Parathyroid adenoma (tissue), 2 donors: ENCODE measurements around the gene PDE4D.

Experiments used
- H2AFZ ChIP-seq: fragments of 300-600 bp; sonication (generic); one replicate; pipeline ENCODE4 v1.7.0; 2017; ENCODE audit warnings: antibody characterized with exemption, mild to moderate bottlenecking
- H3K27ac ChIP-seq: fragments of 300-600 bp; sonication (generic); one replicate; pipeline ENCODE4 v1.7.0; 2017
- H3K27me3 ChIP-seq: fragments of 300-600 bp; sonication (generic); one replicate; pipeline ENCODE4 v1.7.0; 2017; ENCODE audit warnings: low read length; ENCODE audit not compliant: control insufficient read depth, insufficient read depth
- H3K36me3 ChIP-seq: fragments of 300-600 bp; sonication (generic); one replicate; pipeline ENCODE4 v1.7.0; 2017; ENCODE audit warnings: low read length; ENCODE audit not compliant: control insufficient read depth, insufficient read depth
- H3K4me1 ChIP-seq: fragments of 300-600 bp; sonication (generic); one replicate; pipeline ENCODE4 v1.7.0; 2017; ENCODE audit warnings: control low read depth
- H3K4me2 ChIP-seq: fragments of 300-600 bp; sonication (generic); one replicate; pipeline ENCODE4 v1.7.0; 2017; ENCODE audit warnings: low read length
- H3K4me3 ChIP-seq: fragments of 300-600 bp; sonication (generic); one replicate; pipeline ENCODE4 v1.7.0; 2017; ENCODE audit warnings: low read depth, low read length
- H3K79me2 ChIP-seq: fragments of 300-600 bp; sonication (generic); one replicate; pipeline ENCODE4 v1.7.0; 2017; ENCODE audit warnings: control low read depth
- H3K9ac ChIP-seq: fragments of 300-600 bp; sonication (generic); one replicate; pipeline ENCODE4 v1.7.0; 2017; ENCODE audit warnings: mild to moderate bottlenecking
- H3K9me3 ChIP-seq: fragments of 300-600 bp; sonication (generic); one replicate; pipeline ENCODE4 v1.7.0; 2017; ENCODE audit warnings: low read length; ENCODE audit not compliant: control insufficient read depth
- CTCF ChIP-seq: fragments of 300-600 bp; sonication (generic); IDR thresholded peaks from one replicate; pipeline ENCODE4 v1.7.0; 2017; ENCODE audit warnings: antibody characterized with exemption, mild to moderate bottlenecking
- donor health status: primary hyperparathyroidism.

PDE4D gene

GRCh38 chr5:59628062-59628828 lies 265.3 kb downstream of the PDE4D start:
- no peaks in the 10 kb centered on the region for H3K27me3 ChIP-seq

GRCh38 chr5:59624898-59625297 lies 268.6 kb downstream of the PDE4D start:
- no peak overlapping the region for H3K27ac ChIP-seq
- no peak for TF ChIP-seq CTCF
- no peaks in the 10 kb centered on the region for H3K36me3 ChIP-seq
- H3K4me1 ChIP-seq = no peaks in the 10 kb centered on the region
- H3K4me3 ChIP-seq = no peak overlapping the region
- no peak overlapping the region for H3K9ac ChIP-seq
- H3K4me2 ChIP-seq = no peak overlapping the region
- H2AFZ ChIP-seq = no peak overlapping the region
- no peaks in the 10 kb centered on the region for H3K27me3 ChIP-seq
- no peaks in the 10 kb centered on the region for H3K79me2 ChIP-seq
- no peaks in the 10 kb centered on the region for H3K9me3 ChIP-seq

More at GRCh38 chr5:59628062-59628828, 265.3 kb downstream of the PDE4D start:
- no peak overlapping the region for H3K27ac ChIP-seq
- no peak overlapping the region for H3K4me2 ChIP-seq
- TF ChIP-seq CTCF = no peak
- no peaks in the 10 kb centered on the region for H3K79me2 ChIP-seq
- no peaks in the 10 kb centered on the region for H3K9me3 ChIP-seq
- no peak overlapping the region for H2AFZ ChIP-seq
- H3K4me1 ChIP-seq = no peaks in the 10 kb centered on the region
- H3K4me3 ChIP-seq = no peak overlapping the region
- H3K36me3 ChIP-seq = no peaks in the 10 kb centered on the region
- H3K9ac ChIP-seq = no peak overlapping the region

GRCh38 chr5:59622848-59623247 lies 270.7 kb downstream of the PDE4D start:
- Histone ChIP-seq H3K27me3 (no peaks in the 10 kb centered on the region), H3K4me1 (no peaks in the 10 kb centered on the region), H3K4me2 (no peak overlapping the region), H3K27ac (no peak overlapping the region), H3K36me3 (no peaks in the 10 kb centered on the region), H3K79me2 (no peaks in the 10 kb centered on the region), H2AFZ (no peak overlapping the region), H3K4me3 (no peak overlapping the region), H3K9me3 (no peaks in the 10 kb centered on the region), H3K9ac (no peak overlapping the region)
- TF ChIP-seq CTCF = no peak

GRCh38 chr5:59621477-59621876 lies 272.0 kb downstream of the PDE4D start:
- no peaks in the 10 kb centered on the region for H3K79me2 ChIP-seq
- H3K4me3 ChIP-seq = no peak overlapping the region
- H3K4me2 ChIP-seq = no peak overlapping the region
- no peaks in the 10 kb centered on the region for H3K36me3 ChIP-seq
- no peak overlapping the region for H3K9ac ChIP-seq
- H2AFZ ChIP-seq = no peak overlapping the region
- no peak for TF ChIP-seq CTCF
- H3K4me1 ChIP-seq = no peaks in the 10 kb centered on the region
- H3K27me3 ChIP-seq = no peaks in the 10 kb centered on the region
- no peaks in the 10 kb centered on the region for H3K9me3 ChIP-seq
- no peak overlapping the region for H3K27ac ChIP-seq
